Natural killer cell (primary cell): ENCODE data around the gene MGMT. TPM values are rescaled to one million over a fixed set of nuclear protein-coding genes. Genes with fewer than 3 reads are reported as not detected.

ENCODE experiments used
- ATAC-seq, 3 donors: fragments of 150-1000 bp in 2 of 3; fragments of 200-7000 bp in 1 of 3; cut with Tn5 transposase; 1 replicate in 1 of 3; 2 replicates in 2 of 3; pipeline ENCODE4 v1.10.0; 2021; ENCODE audit warnings: mild to moderate bottlenecking in 2 of 3, moderate library complexity in 2 of 3
- DNase-seq, 2 donors: peaks; one replicate each; pipeline versions ENCODE4 v3.0.0 to v3.0.0-alpha.2; 2013 to 2021; ENCODE audit warnings: mixed read lengths in 1 of 2
- H3K27ac ChIP-seq: one replicate; pipeline ENCODE4 v1.5.1; 2013; ENCODE audit warnings: mild to moderate bottlenecking, low read length
- H3K27me3 ChIP-seq: one replicate; pipeline ENCODE4 v1.6.1; 2013; ENCODE audit warnings: low read length; ENCODE audit not compliant: control insufficient read depth, insufficient read depth
- H3K36me3 ChIP-seq: one replicate; pipeline ENCODE4 v1.6.1; 2013; ENCODE audit warnings: low read length; ENCODE audit not compliant: control insufficient read depth, insufficient read depth
- H3K4me1 ChIP-seq: one replicate; pipeline ENCODE4 v1.6.1; 2013; ENCODE audit warnings: low read length; ENCODE audit not compliant: control insufficient read depth, insufficient read depth
- H3K4me3 ChIP-seq: one replicate; pipeline ENCODE4 v1.5.1; 2013; ENCODE audit warnings: low read length
- H3K9me3 ChIP-seq: one replicate; pipeline ENCODE4 v1.6.1; 2013; ENCODE audit warnings: low read length; ENCODE audit not compliant: control insufficient read depth, insufficient read depth
- H3K27ac Mint-ChIP-seq, 2 donors: one replicate each; pipeline ENCODE4 v1.8.0; 2022; ENCODE audit warnings: mild to moderate bottlenecking in 2 of 2, mixed read lengths in 2 of 2, moderate library complexity in 1 of 2
- H3K27me3 Mint-ChIP-seq, 2 donors: one replicate each; pipeline ENCODE4 v1.8.0; 2022; ENCODE audit warnings: low read depth in 2 of 2, mixed read lengths in 2 of 2
- H3K36me3 Mint-ChIP-seq: one replicate; pipeline ENCODE4 v1.8.0; 2022; ENCODE audit warnings: mixed read lengths
- H3K4me1 Mint-ChIP-seq, 2 donors: one replicate each; pipeline ENCODE4 v1.8.0; 2022; ENCODE audit warnings: mixed read lengths in 2 of 2
- H3K4me3 Mint-ChIP-seq: one replicate; pipeline ENCODE4 v1.8.0; 2022; ENCODE audit warnings: mild to moderate bottlenecking, moderate library complexity, mixed read lengths
- H3K9me3 Mint-ChIP-seq, 2 donors: one replicate each; pipeline ENCODE4 v1.8.0; 2022; ENCODE audit warnings: mixed read lengths in 2 of 2
- WGBS: methylation state at CpG from one replicate; pipeline ENCODE4 v1.1.7; 2013; ENCODE audit warnings: missing lambda C conversion rate; ENCODE audit not compliant: insufficient coverage; 5-methylcytosine and 5-hydroxymethylcytosine counted together
- intact Hi-C: fragments of 100-400 bp; cut with micrococcal nuclease; formaldehyde crosslinking; loops from one replicate; pipeline ENCODE4 v1.14.2; 2022
- total RNA-seq, 4 donors: library from RNA; stranded (reverse); fragments of 120-200 nt in 1 of 4; gene quantifications; one replicate each; pipeline versions ENCODE4 v1.2.3 to v1.2.4, GENCODE V29; 2013 to 2022
- TF ChIP-seq, protein P1 (sequence below): fragments of 200-600 bp; IDR thresholded peaks from one replicate; pipeline ENCODE4 v1.8.0; 2022; ENCODE audit warnings: antibody characterized with exemption

Gene MGMT
- total RNA-seq, 3 donors from 2014 or later (not counting 1 experiment from before 2014, with no cell fraction given): 16.5 to 19.7 (median 18.8) TPM

DNA sequence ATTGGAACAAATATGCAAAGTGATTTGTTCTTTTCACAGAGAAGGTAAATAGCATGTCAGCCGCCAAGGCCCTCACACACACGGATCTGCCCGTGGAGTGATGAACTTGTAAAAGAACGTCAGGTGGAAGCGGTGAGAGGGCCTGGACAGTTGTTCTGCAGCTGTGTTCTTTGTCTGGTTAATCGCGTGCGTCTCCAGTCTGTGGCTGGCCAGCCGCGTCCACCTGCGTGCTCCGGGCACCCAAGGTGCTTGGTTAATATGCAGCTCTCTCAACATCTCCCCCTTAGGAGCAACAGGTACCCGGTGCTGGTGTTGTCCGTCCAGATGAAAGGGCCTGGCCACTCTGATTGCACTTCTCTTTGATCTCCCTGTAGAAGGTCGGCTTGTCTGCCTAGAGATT is 162.9 kb downstream of the MGMT start:
- TF ChIP-seq, protein P1, sequence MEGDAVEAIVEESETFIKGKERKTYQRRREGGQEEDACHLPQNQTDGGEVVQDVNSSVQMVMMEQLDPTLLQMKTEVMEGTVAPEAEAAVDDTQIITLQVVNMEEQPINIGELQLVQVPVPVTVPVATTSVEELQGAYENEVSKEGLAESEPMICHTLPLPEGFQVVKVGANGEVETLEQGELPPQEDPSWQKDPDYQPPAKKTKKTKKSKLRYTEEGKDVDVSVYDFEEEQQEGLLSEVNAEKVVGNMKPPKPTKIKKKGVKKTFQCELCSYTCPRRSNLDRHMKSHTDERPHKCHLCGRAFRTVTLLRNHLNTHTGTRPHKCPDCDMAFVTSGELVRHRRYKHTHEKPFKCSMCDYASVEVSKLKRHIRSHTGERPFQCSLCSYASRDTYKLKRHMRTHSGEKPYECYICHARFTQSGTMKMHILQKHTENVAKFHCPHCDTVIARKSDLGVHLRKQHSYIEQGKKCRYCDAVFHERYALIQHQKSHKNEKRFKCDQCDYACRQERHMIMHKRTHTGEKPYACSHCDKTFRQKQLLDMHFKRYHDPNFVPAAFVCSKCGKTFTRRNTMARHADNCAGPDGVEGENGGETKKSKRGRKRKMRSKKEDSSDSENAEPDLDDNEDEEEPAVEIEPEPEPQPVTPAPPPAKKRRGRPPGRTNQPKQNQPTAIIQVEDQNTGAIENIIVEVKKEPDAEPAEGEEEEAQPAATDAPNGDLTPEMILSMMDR: no peak
- no peak for ATAC-seq
- no peaks in the 10 kb centered on the region for H3K27me3 Mint-ChIP-seq
- no peaks in the 10 kb centered on the region for H3K9me3 ChIP-seq
- no peaks in the 10 kb centered on the region for H3K27me3 ChIP-seq
- WGBS: 97% methylated on average over 15 of the region's 15 CpGs
- H3K36me3 Mint-ChIP-seq: peaks cover 5% of the 10 kb centered on the region
- H3K4me3 ChIP-seq: no peak overlapping the region
- intact Hi-C loops: no loop called here
- no peaks in the 10 kb centered on the region for H3K36me3 ChIP-seq
- H3K4me1 ChIP-seq: no peaks in the 10 kb centered on the region
- peaks cover 0 to 7% of the 10 kb centered on the region in 2 donors for H3K9me3 Mint-ChIP-seq
- H3K27ac Mint-ChIP-seq: no peak overlapping the region
- no peak overlapping the region for H3K27ac ChIP-seq
- DNase-seq: no peak
- peaks cover 14 to 16% of the 10 kb centered on the region in 2 donors for H3K4me1 Mint-ChIP-seq
- H3K4me3 Mint-ChIP-seq: no peak overlapping the region

DNA sequence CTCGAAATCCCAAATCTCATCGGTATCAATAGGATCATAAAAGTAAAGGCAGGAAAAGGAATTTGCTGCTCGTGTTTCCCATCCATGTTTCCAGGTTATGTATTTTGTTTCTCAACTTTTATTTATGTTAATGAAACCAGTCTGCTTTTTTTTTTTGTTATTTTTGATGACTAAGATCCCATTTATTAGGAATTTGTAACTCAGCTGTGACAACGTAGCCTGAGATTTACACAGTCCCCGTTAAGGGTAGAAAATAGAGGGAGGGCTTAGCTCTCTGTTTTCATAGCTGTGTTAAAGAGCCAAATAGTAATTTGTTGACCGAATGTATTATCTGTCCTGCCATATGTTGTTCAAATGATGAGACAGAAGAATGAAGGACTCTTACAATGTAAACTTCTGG is 164.0 kb downstream of the MGMT start:
- Histone ChIP-seq H3K27me3 (no peaks in the 10 kb centered on the region), H3K27ac (no peak overlapping the region), H3K36me3 (no peaks in the 10 kb centered on the region), H3K9me3 (no peaks in the 10 kb centered on the region), H3K4me1 (no peaks in the 10 kb centered on the region), H3K4me3 (no peak overlapping the region)
- H3K36me3 Mint-ChIP-seq: peaks cover 5% of the 10 kb centered on the region
- ATAC-seq (no peak), DNase-seq (no peak)
- intact Hi-C loops: no loop called here
- no peak overlapping the region for H3K27ac Mint-ChIP-seq
- TF ChIP-seq, protein P1: no peak
- H3K4me3 Mint-ChIP-seq: no peak overlapping the region
- H3K4me1 Mint-ChIP-seq: peaks cover 14 to 16% of the 10 kb centered on the region in 2 donors
- peaks cover 0 to 7% of the 10 kb centered on the region in 2 donors for H3K9me3 Mint-ChIP-seq
- WGBS: 95% methylated on average over 5 of the region's 6 CpGs
- no peaks in the 10 kb centered on the region for H3K27me3 Mint-ChIP-seq

DNA sequence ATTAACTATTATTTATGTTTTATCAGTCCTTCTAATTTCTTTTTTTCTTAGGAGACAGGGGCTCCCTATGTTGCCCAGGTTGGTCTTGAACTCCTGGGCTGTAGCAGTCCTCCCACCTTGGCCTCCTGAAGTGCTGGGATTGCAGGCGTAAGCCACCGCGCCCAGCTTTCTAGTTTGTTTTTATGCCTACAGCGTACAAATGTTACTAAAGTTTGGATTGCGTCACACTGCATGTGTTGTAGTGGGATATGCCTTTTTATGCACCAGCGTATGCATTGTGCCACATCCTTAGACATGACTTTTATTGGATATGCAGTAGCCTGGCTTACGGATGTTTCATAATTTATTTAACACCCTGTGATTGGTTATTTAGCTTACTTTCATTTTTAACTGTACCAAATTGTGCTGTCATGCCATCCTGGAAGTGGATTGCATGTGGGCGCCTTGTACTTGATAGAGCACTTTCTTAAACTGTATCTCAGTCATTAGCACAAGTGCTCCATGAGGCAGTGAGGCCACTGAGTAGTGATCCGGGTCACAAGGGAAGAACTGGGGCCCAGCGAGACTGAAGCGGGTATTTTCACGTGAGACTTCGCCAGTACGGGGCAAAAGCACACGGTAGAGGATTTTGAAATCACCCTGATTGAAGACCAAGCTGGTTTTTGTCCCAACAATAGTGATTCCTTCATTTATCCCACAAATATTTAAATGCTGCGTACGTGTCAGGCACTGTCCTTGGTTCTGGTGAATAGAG is 165.0 kb downstream of the MGMT start:
- Mint-ChIP-seq H3K36me3 (peaks cover 5% of the 10 kb centered on the region), H3K4me1 (peaks cover 8 to 12% of the 10 kb centered on the region in 2 donors), H3K4me3 (no peak overlapping the region), H3K9me3 (peaks cover 0 to 7% of the 10 kb centered on the region in 2 donors), H3K27me3 (no peaks in the 10 kb centered on the region), H3K27ac (no peak overlapping the region)
- Histone ChIP-seq H3K9me3 (no peaks in the 10 kb centered on the region), H3K27me3 (no peaks in the 10 kb centered on the region), H3K4me3 (no peak overlapping the region), H3K27ac (no peak overlapping the region), H3K36me3 (no peaks in the 10 kb centered on the region), H3K4me1 (no peaks in the 10 kb centered on the region)
- DNase-seq (no peak), ATAC-seq (no peak)
- 92% methylated on average over 17 of the region's 17 CpGs for WGBS
- TF ChIP-seq, protein P1: no peak
- intact Hi-C loops: no loop called here

DNA sequence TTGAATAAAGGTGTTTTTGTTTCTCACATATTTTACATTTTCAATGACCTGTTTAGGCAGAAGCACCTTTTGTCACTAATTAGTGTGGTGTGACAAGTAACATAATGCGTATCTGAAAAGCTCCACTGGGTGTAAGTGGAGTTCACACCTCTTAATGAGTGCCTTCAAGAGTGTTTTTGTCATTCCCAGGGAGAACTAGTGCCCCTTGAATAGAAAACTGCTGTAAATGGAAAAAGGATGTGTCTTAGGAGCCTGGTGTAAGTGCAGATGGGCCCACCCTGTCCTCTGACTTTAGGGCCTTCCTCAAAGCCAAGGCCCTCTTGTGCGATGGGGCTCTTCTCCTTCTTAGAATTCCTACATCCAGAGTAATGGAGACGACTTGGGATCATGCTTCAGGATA is 170.0 kb downstream of the MGMT start:
- 98% methylated on average over 3 of the region's 3 CpGs for WGBS
- Histone ChIP-seq H3K9me3 (no peaks in the 10 kb centered on the region), H3K27ac (no peak overlapping the region), H3K27me3 (no peaks in the 10 kb centered on the region), H3K4me3 (no peak overlapping the region), H3K4me1 (no peaks in the 10 kb centered on the region), H3K36me3 (no peaks in the 10 kb centered on the region)
- Mint-ChIP-seq H3K27me3 (no peaks in the 10 kb centered on the region), H3K4me3 (no peak overlapping the region), H3K9me3 (peaks cover 0 to 7% of the 10 kb centered on the region in 2 donors), H3K4me1 (peaks cover 0 to 4% of the 10 kb centered on the region in 2 donors), H3K27ac (no peak overlapping the region), H3K36me3 (peaks cover 5% of the 10 kb centered on the region)
- DNase-seq (no peak), ATAC-seq (no peak)
- intact Hi-C loops: no loop called here
- TF ChIP-seq, protein P1: no peak
